GM12864 (cell line): ENCODE data around the gene ARL10.

ENCODE experiments used
- DNase-seq: peaks from one replicate; pipeline ENCODE4 v3.0.0-alpha.2; 2011; ENCODE audit warnings: low read depth
- H3K4me3 ChIP-seq: 2 replicates; pipeline ENCODE4 v1.5.1; 2011; ENCODE audit warnings: mild to moderate bottlenecking, low read depth, low read length, control low read depth
- TF ChIP-seq, protein P1 (sequence below): IDR thresholded peaks from 2 replicates; pipeline ENCODE4 v1.5.1; 2011; ENCODE audit warnings: low read depth, mild to moderate bottlenecking, moderate library complexity, low read length, control low read depth, inconsistent platforms; ENCODE audit errors: missing control alignments

The ARL10 gene

DNA sequence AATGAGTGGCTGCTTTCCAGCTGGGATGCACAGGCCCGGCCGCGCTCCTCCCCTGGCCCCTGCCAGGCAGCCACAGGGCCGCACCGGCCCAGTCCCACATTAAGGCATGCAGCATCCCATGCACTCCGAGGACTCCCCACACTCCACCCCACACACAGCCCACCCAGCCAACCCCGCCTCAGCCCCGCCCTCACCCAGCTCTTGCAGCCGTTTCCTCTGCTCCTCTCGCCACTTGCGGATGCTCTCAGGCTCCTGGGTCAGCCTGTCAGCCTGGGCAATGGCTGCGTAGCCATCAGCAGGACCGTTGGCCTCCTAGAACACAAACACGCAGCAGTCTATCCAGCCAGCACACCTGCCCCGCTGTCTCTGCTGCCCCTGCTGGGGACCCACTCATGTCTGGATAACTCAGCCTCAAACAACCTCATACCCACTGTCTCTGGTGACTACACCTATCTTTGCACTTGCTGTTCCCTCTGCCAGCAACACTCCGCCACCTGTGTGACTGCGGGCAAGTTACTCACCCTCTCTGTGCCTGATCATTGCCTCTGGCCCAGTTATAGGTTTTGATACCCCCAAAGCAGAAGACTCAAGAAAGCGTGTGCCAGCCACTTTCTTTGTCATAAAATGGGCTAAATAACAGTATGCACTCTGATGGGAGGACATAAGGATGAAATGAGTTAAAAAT, 32.6 kb downstream of the ARL10 start:
- TF ChIP-seq, protein P1, sequence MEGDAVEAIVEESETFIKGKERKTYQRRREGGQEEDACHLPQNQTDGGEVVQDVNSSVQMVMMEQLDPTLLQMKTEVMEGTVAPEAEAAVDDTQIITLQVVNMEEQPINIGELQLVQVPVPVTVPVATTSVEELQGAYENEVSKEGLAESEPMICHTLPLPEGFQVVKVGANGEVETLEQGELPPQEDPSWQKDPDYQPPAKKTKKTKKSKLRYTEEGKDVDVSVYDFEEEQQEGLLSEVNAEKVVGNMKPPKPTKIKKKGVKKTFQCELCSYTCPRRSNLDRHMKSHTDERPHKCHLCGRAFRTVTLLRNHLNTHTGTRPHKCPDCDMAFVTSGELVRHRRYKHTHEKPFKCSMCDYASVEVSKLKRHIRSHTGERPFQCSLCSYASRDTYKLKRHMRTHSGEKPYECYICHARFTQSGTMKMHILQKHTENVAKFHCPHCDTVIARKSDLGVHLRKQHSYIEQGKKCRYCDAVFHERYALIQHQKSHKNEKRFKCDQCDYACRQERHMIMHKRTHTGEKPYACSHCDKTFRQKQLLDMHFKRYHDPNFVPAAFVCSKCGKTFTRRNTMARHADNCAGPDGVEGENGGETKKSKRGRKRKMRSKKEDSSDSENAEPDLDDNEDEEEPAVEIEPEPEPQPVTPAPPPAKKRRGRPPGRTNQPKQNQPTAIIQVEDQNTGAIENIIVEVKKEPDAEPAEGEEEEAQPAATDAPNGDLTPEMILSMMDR: no peak
- H3K4me3 ChIP-seq: no peak overlapping the region
- DNase-seq: no peak

DNA sequence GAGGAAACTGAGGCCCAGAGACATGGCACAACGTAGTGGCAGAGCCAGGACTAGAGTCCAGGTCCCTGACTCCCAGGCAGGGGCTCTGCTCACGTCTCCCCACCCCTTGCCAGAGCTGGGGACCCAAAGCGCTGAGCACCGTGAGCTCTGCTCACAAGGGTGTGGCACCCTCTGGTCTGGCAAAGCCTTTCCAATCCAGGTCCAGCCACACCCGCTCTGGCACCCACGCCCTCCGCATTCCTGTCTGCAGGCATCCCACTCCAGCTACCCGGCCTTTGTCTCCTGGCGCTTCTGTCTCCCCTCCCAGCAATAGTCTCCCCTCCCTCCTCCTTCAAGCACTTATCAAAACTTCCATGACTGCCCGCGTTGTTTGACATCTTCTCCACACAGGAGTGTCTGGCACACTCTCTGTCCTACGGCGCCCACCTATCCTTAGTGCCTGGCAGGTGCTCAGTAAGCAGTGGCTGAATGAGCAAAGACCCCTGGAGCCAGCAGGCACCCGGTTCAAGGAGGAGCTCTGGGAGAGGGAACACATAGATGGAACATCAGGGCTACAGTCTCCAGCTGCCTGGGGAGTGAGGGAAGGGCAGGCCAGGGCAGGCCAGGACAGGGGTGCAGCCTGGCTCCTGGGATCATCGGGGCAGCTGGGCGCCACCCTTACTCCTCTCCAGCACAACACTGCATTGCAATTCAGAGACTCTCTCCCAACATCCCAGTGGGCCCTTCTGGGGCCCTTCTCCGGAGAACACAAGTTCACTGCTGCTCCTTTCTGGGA, 35.3 kb downstream of the ARL10 start:
- DNase-seq: no peak
- no peak overlapping the region for H3K4me3 ChIP-seq
- TF ChIP-seq, protein P1: no peak

DNA sequence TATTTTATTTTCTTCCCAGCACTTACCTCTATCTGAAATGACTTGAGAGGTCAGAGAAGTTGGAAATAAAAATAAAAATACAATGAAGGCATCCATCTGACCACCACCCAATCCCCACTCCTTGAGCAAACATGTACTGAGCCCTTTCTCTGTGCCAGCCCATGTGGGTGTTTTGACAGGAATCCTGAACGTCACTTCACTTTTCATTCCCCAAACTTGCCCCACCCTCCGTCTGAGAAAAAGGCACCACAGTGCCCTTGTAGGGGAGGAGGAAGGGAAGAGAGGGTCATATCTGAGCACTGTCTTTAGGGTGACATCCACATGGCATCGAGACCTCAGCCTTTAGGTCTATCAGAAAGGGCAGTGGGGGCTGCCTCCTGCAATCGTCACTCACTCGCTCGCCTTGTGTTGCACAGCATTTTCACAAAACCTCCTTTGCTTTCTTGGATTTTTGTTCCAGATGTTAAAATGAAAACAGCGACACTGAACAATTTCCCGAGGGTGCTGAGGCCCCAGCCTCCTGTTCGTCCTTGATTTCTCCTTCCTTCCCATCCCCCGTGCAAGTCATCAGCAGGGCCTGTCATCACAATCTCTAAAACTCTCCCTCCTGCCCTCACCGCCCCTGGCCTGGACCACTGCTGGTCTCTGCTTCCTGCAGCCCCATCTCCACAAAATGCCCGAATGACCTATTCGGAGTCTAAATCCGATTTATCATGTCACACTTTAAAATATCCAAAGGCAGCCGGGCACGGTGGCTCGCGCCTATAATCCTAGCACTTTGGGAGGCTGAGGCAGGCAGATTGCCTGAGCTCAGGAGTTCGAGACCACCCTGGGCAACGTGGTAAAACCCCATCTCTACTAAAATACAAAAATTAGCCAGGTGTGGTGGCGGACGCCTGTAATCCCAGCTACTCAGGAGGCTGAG, 36.3 kb downstream of the ARL10 start:
- TF ChIP-seq, protein P1: no peak

DNA sequence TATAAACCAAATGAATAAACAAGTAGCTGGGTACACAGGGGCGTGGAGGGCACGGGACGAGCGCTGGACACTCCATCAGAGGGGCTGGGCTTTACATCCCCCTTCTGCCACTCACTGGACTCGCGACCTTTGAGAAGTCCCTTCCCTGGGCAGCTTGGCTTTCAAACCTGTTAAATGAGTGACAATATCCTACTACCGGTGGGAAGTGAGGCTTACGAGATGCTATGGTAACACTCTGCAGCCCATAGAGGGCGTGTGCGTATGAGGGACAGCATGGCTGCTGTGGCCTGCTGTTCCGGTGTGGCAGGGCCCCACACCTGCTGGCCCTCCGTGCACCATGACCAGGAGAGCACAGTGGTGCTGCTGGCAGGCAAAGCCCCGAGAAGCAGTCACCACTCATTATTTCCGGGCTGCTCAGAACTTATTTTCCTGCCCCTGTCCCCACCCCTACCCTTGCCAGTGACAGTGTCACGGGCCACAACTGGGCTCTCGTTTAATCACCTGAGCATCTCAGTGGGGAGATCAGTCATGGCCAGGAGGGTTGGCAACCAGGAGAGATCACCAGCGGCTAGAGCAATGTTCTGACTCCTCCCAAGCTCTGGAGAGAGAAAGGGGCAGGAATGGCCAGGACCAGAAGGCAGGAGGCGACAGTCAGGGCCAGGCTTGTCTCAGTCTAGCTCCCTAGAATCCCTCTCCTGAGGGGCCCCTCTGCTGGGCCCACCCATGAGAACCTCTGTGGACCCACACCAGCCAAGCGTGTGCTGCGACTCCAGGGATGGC, 40.6 kb downstream of the ARL10 start:
- no peak overlapping the region for H3K4me3 ChIP-seq
- TF ChIP-seq, protein P1: no peak
- DNase-seq: no peak

More for the DNA sequence above, 36.3 kb downstream of the ARL10 start:
- DNase-seq: no peak
- H3K4me3 ChIP-seq: no peak overlapping the region

DNA sequence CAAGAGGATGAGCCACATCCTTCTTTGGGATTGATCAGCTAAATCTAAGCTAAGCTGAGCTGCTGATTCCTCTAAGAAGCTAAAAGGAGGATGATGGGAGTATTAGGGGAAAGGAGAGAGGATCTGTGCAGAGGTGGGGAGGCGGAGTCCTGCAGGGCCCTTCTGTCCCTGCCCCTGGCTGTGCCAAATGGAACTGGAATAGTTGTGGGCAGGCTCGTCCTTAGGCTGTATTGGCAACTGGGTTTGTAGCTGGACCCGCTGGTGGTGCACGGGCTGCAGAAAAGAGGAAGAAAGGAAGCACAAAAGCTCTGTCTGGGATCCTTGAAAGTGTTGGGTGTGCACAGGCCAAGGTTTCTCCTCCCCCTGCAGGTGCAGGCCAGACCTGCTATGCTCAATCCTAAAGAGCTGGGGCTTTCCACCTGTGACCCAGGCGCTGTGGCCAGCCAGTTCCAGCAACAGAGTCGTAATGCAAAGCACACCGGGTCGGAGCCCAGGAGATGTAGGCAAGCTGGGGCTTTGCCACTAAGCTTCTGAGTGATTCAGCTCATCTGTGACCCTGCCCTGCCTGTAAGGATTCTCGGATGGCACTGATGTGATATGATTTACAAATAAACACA, 41.3 kb downstream of the ARL10 start:
- H3K4me3 ChIP-seq: no peak overlapping the region
- TF ChIP-seq, protein P1: no peak
- no peak for DNase-seq
